HepG2 (cell line): ENCODE results near the gene PSMC3IP. TPM values are rescaled to one million over a fixed set of nuclear protein-coding genes. Genes with fewer than 3 reads are reported as not detected.

Experiments used
- ATF7 ChIP-seq, 2 experiments: fragments of 450-650 bp in 1 of 2; sonication (generic) in 1 of 2; formaldehyde crosslinking in 1 of 2; IDR thresholded peaks; 2 replicates each; pipeline versions ENCODE4 v1.4.0 to v1.6.1; 2016 to 2020; ENCODE audit warnings: antibody characterized with exemption in 1 of 2, mild to moderate bottlenecking in 1 of 2, missing genetic modification reagents in 1 of 2
- BHLHE40 ChIP-seq: IDR thresholded peaks from 2 replicates; pipeline ENCODE4 v1.6.1; 2011; ENCODE audit warnings: low read length, improper control_type of control experiment
- CREM ChIP-seq, 2 experiments: sonication (generic) in 1 of 2; formaldehyde crosslinking in 1 of 2; IDR thresholded peaks; 2 replicates each; pipeline versions ENCODE4 v1.4.0 to v1.6.1; 2016 to 2020; ENCODE audit warnings: antibody characterized with exemption in 1 of 2, mild to moderate bottlenecking in 1 of 2, missing genetic modification reagents in 1 of 2
- DNMT3B ChIP-seq: conservative IDR thresholded peaks from 2 replicates; pipeline ENCODE4 v1.6.1; 2016; ENCODE audit warnings: missing biosample characterization, control low read depth
- EED ChIP-seq: sonication (generic); formaldehyde crosslinking; IDR thresholded peaks from 2 replicates; pipeline ENCODE4 v1.5.0; 2020; ENCODE audit warnings: mild to moderate bottlenecking, missing genetic modification reagents
- FOXC1 ChIP-seq: sonication (generic); formaldehyde crosslinking; IDR thresholded peaks from 2 replicates; pipeline ENCODE4 v1.8.0; 2022; ENCODE audit warnings: mild to moderate bottlenecking, missing genetic modification reagents, borderline replicate concordance
- HNRNPH1 ChIP-seq: fragments of 200-400 bp; formaldehyde crosslinking; optimal IDR thresholded peaks from 2 replicates; pipeline ENCODE3; 2017; ENCODE audit warnings: mild to moderate bottlenecking, low read depth, low read length
- HNRNPL ChIP-seq: fragments of 200-400 bp; formaldehyde crosslinking; IDR thresholded peaks from 2 replicates; pipeline ENCODE4 v1.6.1; 2017; ENCODE audit warnings: mild to moderate bottlenecking, low read depth, low read length
- JDP2 ChIP-seq: sonication (generic); formaldehyde crosslinking; IDR thresholded peaks from 2 replicates; pipeline ENCODE4 v1.8.1; 2022; ENCODE audit warnings: missing genetic modification reagents, borderline replicate concordance
- JUN ChIP-seq: sonication (generic); formaldehyde crosslinking; IDR thresholded peaks from 2 replicates; pipeline ENCODE4 v1.4.0; 2020; ENCODE audit warnings: mild to moderate bottlenecking, missing genetic modification reagents
- MTA1 ChIP-seq: sonication (generic); formaldehyde crosslinking; IDR thresholded peaks from 2 replicates; pipeline ENCODE4 v1.4.0; 2020; ENCODE audit warnings: missing genetic modification reagents, mild to moderate bottlenecking, borderline replicate concordance
- MYNN ChIP-seq: sonication (generic); formaldehyde crosslinking; IDR thresholded peaks from 2 replicates; pipeline ENCODE4 v1.4.0; 2020; ENCODE audit warnings: mild to moderate bottlenecking, low read depth, missing genetic modification reagents
- SMAD3 ChIP-seq: sonication (generic); formaldehyde crosslinking; IDR thresholded peaks from 2 replicates; pipeline ENCODE4 v1.4.0; 2020; ENCODE audit warnings: missing genetic modification reagents
- SMARCC2 ChIP-seq: fragments of 450-650 bp; IDR thresholded peaks from 2 replicates; pipeline ENCODE4 v1.6.1; 2017; ENCODE audit warnings: antibody characterized with exemption, mild to moderate bottlenecking
- SOX6 ChIP-seq, 2 experiments: fragments of 450-650 bp in 1 of 2; sonication (generic) in 1 of 2; formaldehyde crosslinking in 1 of 2; IDR thresholded peaks; 2 replicates each; pipeline versions ENCODE4 v1.4.0 to v1.6.1; 2017 to 2020; ENCODE audit warnings: antibody characterized with exemption in 1 of 2, mild to moderate bottlenecking in 1 of 2, missing genetic modification reagents in 1 of 2
- TBX3 ChIP-seq: fragments of 450-650 bp; IDR thresholded peaks from 2 replicates; pipeline ENCODE4 v1.6.1; 2017; ENCODE audit warnings: antibody characterized with exemption, mild to moderate bottlenecking, inconsistent platforms, borderline replicate concordance
- ZBTB1 ChIP-seq: sonication (generic); formaldehyde crosslinking; IDR thresholded peaks from 2 replicates; pipeline ENCODE4 v1.4.0; 2020; ENCODE audit warnings: missing genetic modification reagents, borderline replicate concordance
- ZNF12 ChIP-seq: sonication (generic); formaldehyde crosslinking; IDR thresholded peaks from 2 replicates; pipeline ENCODE4 v1.5.0; 2020; ENCODE audit warnings: missing genetic modification reagents
- ZNF24 ChIP-seq: fragments of 450-650 bp; IDR thresholded peaks from 2 replicates; pipeline ENCODE4 v1.6.1; 2017; ENCODE audit warnings: antibody characterized with exemption, mild to moderate bottlenecking
- ZNF382 ChIP-seq: sonication (generic); formaldehyde crosslinking; IDR thresholded peaks from 2 replicates; pipeline ENCODE4 v1.5.0; 2020; ENCODE audit warnings: missing genetic modification reagents, mild to moderate bottlenecking, borderline replicate concordance
- ZNF569 ChIP-seq: sonication (generic); formaldehyde crosslinking; IDR thresholded peaks from 2 replicates; pipeline ENCODE4 v1.5.0; 2020; ENCODE audit warnings: mild to moderate bottlenecking, missing genetic modification reagents, moderate library complexity, borderline replicate concordance
- ZNF724P ChIP-seq: sonication (generic); formaldehyde crosslinking; IDR thresholded peaks from 2 replicates; pipeline ENCODE4 v1.8.0; 2022; ENCODE audit warnings: missing genetic modification reagents, borderline replicate concordance
- ZNF747 ChIP-seq: sonication (generic); formaldehyde crosslinking; IDR thresholded peaks from 2 replicates; pipeline ENCODE4 v1.8.1; 2023; ENCODE audit warnings: missing genetic modification reagents, mild to moderate bottlenecking, borderline replicate concordance
- polyA plus RNA-seq, 8 experiments: library from polyadenylated mRNA; depleted of rRNA in 3 of 8; stranded (reverse) in 7 of 8; unstranded in 1 of 8; fragments of >200 nt; fragmentation: Illumina TruSeq in 4 of 8; extraction: Trizol in 4 of 8; gene quantifications; 2 replicates each; pipeline versions ENCODE4 v1.2.1 to v1.2.3, GENCODE V29; 2011 to 2016; ENCODE audit warnings: low read depth in 4 of 8, missing spikeins in 1 of 8, mixed read lengths in 1 of 8; ENCODE audit not compliant: insufficient read depth in 1 of 8
- total RNA-seq, 5 experiments: library from RNA; depleted of rRNA; stranded (reverse); fragments of >200 nt; fragmentation: Illumina TruSeq; extraction: Trizol; gene quantifications; 2 replicates each; pipeline ENCODE4 v1.2.3, GENCODE V29; 2016; ENCODE audit warnings: low read depth in 1 of 5
- TF ChIP-seq, protein P1 (sequence below): sonication (generic); formaldehyde crosslinking; IDR thresholded peaks from 2 replicates; pipeline ENCODE4 v1.4.0; 2020; ENCODE audit warnings: mild to moderate bottlenecking, missing genetic modification reagents
- TF ChIP-seq, protein P2 (sequence below): sonication (generic); formaldehyde crosslinking; IDR thresholded peaks from 2 replicates; pipeline ENCODE4 v1.8.1; 2023; ENCODE audit warnings: mild to moderate bottlenecking, missing genetic modification reagents, borderline replicate concordance
- TF ChIP-seq, protein P3 (sequence below), 2 experiments: sonication (generic) in 1 of 2; formaldehyde crosslinking in 1 of 2; IDR thresholded peaks; 2 replicates each; pipeline versions ENCODE4 v1.4.0 to v1.6.1; 2016 to 2020; ENCODE audit warnings: borderline replicate concordance in 1 of 2, low read depth in 1 of 2, mild to moderate bottlenecking in 1 of 2, missing genetic modification reagents in 1 of 2

PSMC3IP gene
- total and polyA plus RNA-seq, 2 of the 13 experiments (the other 11 are each of a cell fraction or from before 2014, with no cell fraction given): 6.5 to 22.4 TPM

DNA sequence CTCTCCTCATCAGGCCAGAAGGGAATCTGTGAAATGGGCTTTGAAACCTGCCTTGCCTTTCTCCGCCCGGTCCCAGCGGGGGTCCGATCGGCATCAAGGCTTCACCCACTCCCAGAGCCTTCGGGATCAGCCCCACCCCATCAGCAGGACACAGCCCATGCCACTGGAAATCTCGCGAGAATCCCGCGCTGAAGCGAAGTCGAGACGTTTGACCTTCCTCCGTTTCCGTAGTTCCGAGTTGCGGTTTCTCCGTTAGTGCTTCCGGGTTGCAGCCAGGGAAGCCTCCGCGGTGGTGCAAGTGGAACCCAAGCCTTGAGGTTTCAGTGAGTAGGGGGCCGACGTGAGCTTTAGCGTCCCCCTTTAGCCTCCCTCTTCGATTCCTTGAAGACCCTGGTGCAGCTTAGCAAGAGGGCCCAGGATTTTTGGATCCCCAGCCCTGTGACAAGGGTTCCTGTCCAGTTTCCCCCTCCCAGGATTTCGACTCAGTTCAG lies 15.6 kb downstream of the PSMC3IP start, which contains the start of gene COASY (continued):
- no peak for TF ChIP-seq MYNN (CRISPR knock-in tag)
- no peak for TF ChIP-seq MTA1 (CRISPR knock-in tag)
- no peak for TF ChIP-seq ZNF724P (CRISPR knock-in tag)
- TF ChIP-seq, protein P1, sequence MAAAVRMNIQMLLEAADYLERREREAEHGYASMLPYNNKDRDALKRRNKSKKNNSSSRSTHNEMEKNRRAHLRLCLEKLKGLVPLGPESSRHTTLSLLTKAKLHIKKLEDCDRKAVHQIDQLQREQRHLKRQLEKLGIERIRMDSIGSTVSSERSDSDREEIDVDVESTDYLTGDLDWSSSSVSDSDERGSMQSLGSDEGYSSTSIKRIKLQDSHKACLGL: no peak
- TF ChIP-seq ZNF382 (CRISPR knock-in tag): no peak
- TF ChIP-seq FOXC1 (CRISPR knock-in tag): no peak; the same call in 1 of the 2 replicates
- peak; percentile 90; the same call in 1 of the 2 replicates for TF ChIP-seq ZNF747 (CRISPR knock-in tag)
- TF ChIP-seq JDP2: no peak
- no peak for TF ChIP-seq ATF7 (IDR thresholded peaks at IDR 0.05)
- TF ChIP-seq ATF7 (CRISPR knock-in tag; IDR thresholded peaks at IDR 0.05): no peak; the same call in 1 of the 2 replicates
- TF ChIP-seq SMARCC2: no peak
- TF ChIP-seq ZNF24: 0 out of 2 replicates have a peak, but pooled peaks have one; percentile 10
- TF ChIP-seq EED (CRISPR knock-in tag): peak; percentile 49; the same call in 1 of the 2 replicates
- TF ChIP-seq, protein P2, sequence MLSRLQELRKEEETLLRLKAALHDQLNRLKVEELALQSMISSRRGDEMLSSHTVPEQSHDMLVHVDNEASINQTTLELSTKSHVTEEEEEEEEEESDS (CRISPR knock-in tag): no peak
- TF ChIP-seq ZNF12: peak; percentile 21; the same call in 1 of the 2 replicates
- no peak; the same call in 1 of the 2 replicates for TF ChIP-seq BHLHE40
- no peak for TF ChIP-seq ZNF569 (CRISPR knock-in tag)
- no peak for TF ChIP-seq SOX6 (IDR thresholded peaks at IDR 0.05)
- TF ChIP-seq SOX6 (CRISPR knock-in tag; IDR thresholded peaks at IDR 0.05): peak; percentile 26
- TF ChIP-seq ZBTB1 (CRISPR knock-in tag): no peak
- TF ChIP-seq HNRNPH1: no peak
- TF ChIP-seq CREM (IDR thresholded peaks at IDR 0.05): peak; percentile 87
- TF ChIP-seq CREM (CRISPR knock-in tag; IDR thresholded peaks at IDR 0.05): no peak
- TF ChIP-seq TBX3: no peak
- TF ChIP-seq, protein P3, sequence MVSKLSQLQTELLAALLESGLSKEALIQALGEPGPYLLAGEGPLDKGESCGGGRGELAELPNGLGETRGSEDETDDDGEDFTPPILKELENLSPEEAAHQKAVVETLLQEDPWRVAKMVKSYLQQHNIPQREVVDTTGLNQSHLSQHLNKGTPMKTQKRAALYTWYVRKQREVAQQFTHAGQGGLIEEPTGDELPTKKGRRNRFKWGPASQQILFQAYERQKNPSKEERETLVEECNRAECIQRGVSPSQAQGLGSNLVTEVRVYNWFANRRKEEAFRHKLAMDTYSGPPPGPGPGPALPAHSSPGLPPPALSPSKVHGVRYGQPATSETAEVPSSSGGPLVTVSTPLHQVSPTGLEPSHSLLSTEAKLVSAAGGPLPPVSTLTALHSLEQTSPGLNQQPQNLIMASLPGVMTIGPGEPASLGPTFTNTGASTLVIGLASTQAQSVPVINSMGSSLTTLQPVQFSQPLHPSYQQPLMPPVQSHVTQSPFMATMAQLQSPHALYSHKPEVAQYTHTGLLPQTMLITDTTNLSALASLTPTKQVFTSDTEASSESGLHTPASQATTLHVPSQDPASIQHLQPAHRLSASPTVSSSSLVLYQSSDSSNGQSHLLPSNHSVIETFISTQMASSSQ (IDR thresholded peaks at IDR 0.05; ENCODE audit: low read depth): peak; percentile 66
- TF ChIP-seq, protein P3 (CRISPR knock-in tag; IDR thresholded peaks at IDR 0.05; ENCODE audit: borderline replicate concordance): peak; percentile 53; the same call in 1 of the 2 replicates
- no peak for TF ChIP-seq HNRNPL
- 0 out of 2 replicates have a peak, but pooled peaks have one; percentile 56 for TF ChIP-seq JUN (CRISPR knock-in tag)
- peak; percentile 96 for TF ChIP-seq SMAD3 (CRISPR knock-in tag)
- no peak for TF ChIP-seq DNMT3B (CRISPR knock-in tag)
